Right lobe of liver (tissue), 6 donors: ENCODE data around the gene PPP1R3D. TPM values are rescaled to one million over a fixed set of nuclear protein-coding genes. Genes with fewer than 3 reads are reported as not detected.

Experiments used
- ATAC-seq, 4 donors: fragments of 200-7000 bp; cut with Tn5 transposase; one replicate each; pipeline ENCODE4 v1.9.1; 2020; ENCODE audit warnings: mild to moderate bottlenecking in 4 of 4, moderate library complexity in 4 of 4
- DNase-seq, 3 donors: peaks; one replicate each; pipeline ENCODE4 v3.0.0-alpha.2; 2020
- H3K27ac ChIP-seq, 3 donors: fragments of 200-600 bp; one replicate each; pipeline ENCODE4 v1.8.0; 2022
- H3K27me3 ChIP-seq, 2 donors: fragments of 200-600 bp; one replicate each; pipeline ENCODE4 v1.8.0; 2022
- H3K36me3 ChIP-seq, 4 donors: fragments of 200-600 bp; sonication (generic) in 1 of 4; one replicate each; pipeline versions ENCODE4 v1.5.1 to v1.8.0; 2017 to 2022; ENCODE audit warnings: control low read depth in 1 of 4
- H3K4me1 ChIP-seq, 4 donors: fragments of 200-600 bp; sonication (generic) in 1 of 4; one replicate each; pipeline versions ENCODE4 v1.5.1 to v1.8.0; 2017 to 2022; ENCODE audit warnings: control low read depth in 1 of 4
- H3K4me3 ChIP-seq, 3 donors: fragments of 200-600 bp; one replicate each; pipeline ENCODE4 v1.8.0; 2022
- H3K9me3 ChIP-seq, 4 donors: fragments of 200-600 bp; sonication (generic) in 1 of 4; one replicate each; pipeline versions ENCODE4 v1.5.1 to v1.8.0; 2017 to 2022; ENCODE audit warnings: control low read depth in 1 of 4
- CTCF ChIP-seq, 4 donors: fragments of 200-600 bp in 3 of 4; fragments of 450-650 bp in 1 of 4; IDR thresholded peaks; one replicate each; pipeline versions ENCODE4 v1.5.1 to v1.8.0; 2016 to 2022; ENCODE audit warnings: antibody characterized with exemption in 4 of 4, mild to moderate bottlenecking in 2 of 4
- POLR2A ChIP-seq: fragments of 450-650 bp; IDR thresholded peaks from one replicate; pipeline ENCODE4 v1.6.1; 2017; ENCODE audit warnings: antibody characterized with exemption, mild to moderate bottlenecking
- WGBS: methylation state at CpG from one replicate; pipeline ENCODE4 v1.1.6; 2018; ENCODE audit warnings: low coverage, low lambda C conversion rate; ENCODE audit not compliant: insufficient coverage; ENCODE audit errors: missing lambda C conversion rate; 5-methylcytosine and 5-hydroxymethylcytosine counted together
- intact Hi-C, 2 donors: fragments of 100-400 bp; cut with DNase I; formaldehyde crosslinking; loops; one replicate each; pipeline versions ENCODE4 v1.11.2 to v1.14.1; 2022
- total RNA-seq, 6 experiments: library from RNA; depleted of rRNA in 2 of 6; stranded (reverse); fragments of >200 nt in 2 of 6; fragmentation: NEBNext Ultra II Directional in 3 of 6; extraction: Animal tissue kit (Norgen Biotek cat#: 25700) in 3 of 6; gene quantifications; one replicate each; pipeline versions ENCODE4 v1.1.0 to v1.2.4, GENCODE V29; 2016 to 2023
- donor health status: DM: no; HTN: yes; CAD: no.
- donor health status: DM: no; HTN: no; CAD: no.
- donor health status: DM: no; HTN: no; CAD: no.
- donor health status: DM: no; HTN: yes; CAD: no.
- donor health status: DM: no; HTN: yes; CAD: no.

Gene PPP1R3D
- total RNA-seq, 6 experiments from 2014 or later = 0.51 to 1.6 (median 1.0) TPM

DNA sequence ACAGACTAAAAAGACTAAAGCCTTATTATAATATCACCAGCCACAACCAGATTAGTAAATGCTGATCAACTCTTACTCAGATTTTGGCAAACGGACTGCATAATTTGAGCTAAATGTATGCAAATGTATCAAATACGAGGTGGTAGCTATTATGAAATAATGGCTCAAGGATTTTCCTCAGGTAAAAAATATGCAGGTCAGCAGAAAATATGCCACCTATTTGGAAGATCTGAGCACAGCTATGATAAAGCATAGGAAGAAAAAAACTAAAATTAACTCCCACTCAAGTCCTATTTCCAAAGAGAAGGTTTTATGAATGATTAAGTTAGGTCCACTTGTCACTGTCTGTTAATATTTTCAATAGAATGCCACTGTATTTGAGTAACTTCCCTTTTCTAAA lies 29.1 kb downstream of the PPP1R3D start:
- intact Hi-C loops = no loop called here
- Histone ChIP-seq H3K4me3 (no peak overlapping the region), H3K27ac (no peak overlapping the region), H3K4me1 (no peaks in the 10 kb centered on the region), H3K36me3 (no peaks in the 10 kb centered on the region), H3K27me3 (no peaks in the 10 kb centered on the region), H3K9me3 (no peaks in the 10 kb centered on the region)
- WGBS = 83% methylated on average over 2 of the region's 2 CpGs
- TF ChIP-seq POLR2A = no peak
- no peak for TF ChIP-seq CTCF (IDR thresholded peaks at IDR 0.05)
- DNase-seq (no peak), ATAC-seq (no peak)

DNA sequence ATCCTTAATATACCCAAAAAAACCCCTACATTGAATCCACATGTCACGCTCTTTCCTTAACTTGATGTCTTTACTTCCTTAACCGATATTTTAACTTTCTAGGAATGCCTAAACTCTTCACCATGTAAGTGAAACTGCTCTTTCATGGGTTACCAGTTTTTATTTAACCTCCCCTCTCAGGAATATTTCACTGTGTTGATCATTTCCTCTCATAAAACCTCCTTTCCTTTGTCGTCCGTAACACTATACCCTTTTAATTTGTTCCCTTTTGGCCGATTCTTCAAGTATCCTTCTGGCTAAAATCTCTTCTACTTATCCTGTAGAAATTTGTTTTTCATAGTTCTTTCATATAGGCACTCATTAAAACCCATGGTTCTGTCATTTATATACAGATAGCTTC lies 31.2 kb downstream of the PPP1R3D start:
- peaks cover 0 to 5% of the 10 kb centered on the region in 2 donors for H3K27me3 ChIP-seq
- WGBS = 89% methylated on average over 5 of the region's 5 CpGs
- no peak for DNase-seq

DNA sequence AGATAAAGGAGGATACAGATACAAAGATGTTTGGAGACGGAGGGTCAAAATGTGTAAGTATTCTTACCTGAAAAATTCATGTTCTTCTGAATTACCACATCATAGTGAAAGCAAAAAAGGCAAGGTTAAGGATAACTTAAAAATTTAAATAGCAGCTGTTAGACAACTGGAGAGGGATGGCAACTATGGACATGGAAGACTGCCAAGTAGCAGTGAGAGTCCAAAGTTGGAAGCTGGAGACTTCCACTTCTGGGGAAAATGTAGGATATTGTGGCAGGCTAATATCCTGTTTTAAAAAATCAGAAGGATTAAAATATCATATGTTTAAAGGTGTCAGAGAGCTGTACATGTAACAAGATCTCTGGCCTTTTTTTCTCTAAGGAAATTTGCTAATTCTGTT lies 36.5 kb downstream of the PPP1R3D start:
- no peaks in the 10 kb centered on the region for H3K36me3 ChIP-seq
- ATAC-seq = no peak
- TF ChIP-seq CTCF (IDR thresholded peaks at IDR 0.05) (no peak), POLR2A (no peak)

More for the DNA sequence above, 31.2 kb downstream of the PPP1R3D start:
- intact Hi-C loops = no loop called here
- H3K9me3 ChIP-seq = no peaks in the 10 kb centered on the region
- ATAC-seq = no peak
- no peaks in the 10 kb centered on the region for H3K4me1 ChIP-seq
- no peak overlapping the region for H3K4me3 ChIP-seq
- no peaks in the 10 kb centered on the region for H3K36me3 ChIP-seq
- H3K27ac ChIP-seq = no peak overlapping the region
- TF ChIP-seq CTCF (IDR thresholded peaks at IDR 0.05) = no peak
- TF ChIP-seq POLR2A = no peak

GRCh38 chr20:59902470-59902869 lies 37.6 kb downstream of the PPP1R3D start:
- no peak for ATAC-seq
- Histone ChIP-seq H3K27ac (no peak overlapping the region), H3K4me3 (no peak overlapping the region), H3K27me3 (peaks cover 0 to 12% of the 10 kb centered on the region in 2 donors), H3K4me1 (no peaks in the 10 kb centered on the region), H3K9me3 (no peaks in the 10 kb centered on the region), H3K36me3 (no peaks in the 10 kb centered on the region)
- DNase-seq = no peak
- intact Hi-C loops = no loop called here
- TF ChIP-seq POLR2A (no peak), CTCF (IDR thresholded peaks at IDR 0.05) (no peak)
- 89% methylated on average over 3 of the region's 3 CpGs for WGBS

More for the DNA sequence above, 36.5 kb downstream of the PPP1R3D start:
- no peak for DNase-seq
- Histone ChIP-seq H3K9me3 (no peaks in the 10 kb centered on the region), H3K27me3 (peaks cover 0 to 12% of the 10 kb centered on the region in 2 donors), H3K4me3 (no peak overlapping the region), H3K27ac (no peak overlapping the region), H3K4me1 (no peaks in the 10 kb centered on the region)
- intact Hi-C loops = no loop called here
- WGBS = 41% methylated on average over 1 of the region's 1 CpG

DNA sequence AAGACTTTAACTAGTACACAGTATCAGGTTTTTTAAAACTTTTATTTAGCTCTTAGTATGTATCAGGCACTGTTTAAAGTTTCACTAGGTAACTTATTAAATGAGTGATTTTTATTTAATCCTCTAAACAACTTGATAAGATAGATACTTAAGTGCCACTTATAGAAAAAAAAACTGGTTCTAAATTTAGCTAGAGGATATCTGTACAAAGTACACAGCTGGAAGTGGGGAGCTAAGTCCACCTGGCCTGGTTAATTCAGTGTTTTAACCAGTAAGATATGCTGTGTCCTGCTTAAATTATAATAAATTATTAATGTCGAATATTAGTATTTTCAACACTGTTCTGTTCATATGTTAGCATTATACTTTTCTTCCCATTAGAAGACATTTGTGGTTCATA lies 44.2 kb downstream of the PPP1R3D start:
- WGBS = 57% methylated on average over 1 of the region's 1 CpG
- Histone ChIP-seq H3K4me3 (no peak overlapping the region), H3K27ac (no peak overlapping the region), H3K27me3 (no peaks in the 10 kb centered on the region), H3K9me3 (no peaks in the 10 kb centered on the region), H3K4me1 (no peaks in the 10 kb centered on the region), H3K36me3 (no peaks in the 10 kb centered on the region)
- no peak for DNase-seq
- intact Hi-C loops = no loop called here
- TF ChIP-seq POLR2A (no peak), CTCF (IDR thresholded peaks at IDR 0.05) (no peak)
- ATAC-seq = no peak
